NCI-H345 (cell line): Measurements from ENCODE around the gene RPLP2.

Experiments
- DNase-seq: peaks from one replicate; lab custom pipeline; 2025; lab: John Stamatoyannopoulos, UW

The RPLP2 gene

DNA sequence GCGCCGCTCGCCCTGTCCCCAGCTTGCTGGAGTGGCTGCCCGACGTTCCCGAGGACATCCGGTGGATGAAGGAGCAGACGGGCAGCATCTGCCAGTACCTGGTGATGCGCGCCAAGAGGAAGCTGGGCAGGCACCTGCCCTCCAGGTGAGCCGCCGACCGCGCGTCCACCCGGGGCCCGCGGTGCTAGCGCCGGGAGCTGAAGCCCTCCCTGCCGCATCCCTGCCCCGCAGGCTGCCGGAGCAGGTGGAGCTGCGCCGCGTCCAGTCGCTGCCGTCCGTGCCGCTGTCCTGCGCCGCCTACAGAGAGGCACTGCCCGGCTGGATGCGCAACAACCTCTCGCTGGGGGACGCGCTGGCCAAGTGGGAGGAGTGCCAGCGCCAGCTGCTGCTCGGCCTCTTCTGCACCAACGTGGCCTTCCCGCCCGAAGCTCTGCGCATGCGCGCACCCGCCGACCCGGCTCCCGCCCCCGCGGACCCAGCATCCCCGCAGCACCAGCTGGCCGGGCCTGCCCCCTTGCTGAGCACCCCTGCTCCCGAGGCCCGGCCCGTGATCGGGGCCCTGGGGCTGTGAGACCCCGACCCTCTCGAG is 14.6 kb downstream of the RPLP2 start:
- no peak for DNase-seq

GRCh38 chr11:824942-825341 is 15.2 kb downstream of the RPLP2 start:
- DNase-seq, result no peak

- DNase-seq, result no peak
These were observed 15.8 kb downstream of the RPLP2 start for GRCh38 chr11:825366-826226.

GRCh38 chr11:826227-826621 is 16.5 kb downstream of the RPLP2 start:
- DNase-seq, result no peak

GRCh38 chr11:826836-827145 is 17.0 kb downstream of the RPLP2 start:
- no peak for DNase-seq

DNA sequence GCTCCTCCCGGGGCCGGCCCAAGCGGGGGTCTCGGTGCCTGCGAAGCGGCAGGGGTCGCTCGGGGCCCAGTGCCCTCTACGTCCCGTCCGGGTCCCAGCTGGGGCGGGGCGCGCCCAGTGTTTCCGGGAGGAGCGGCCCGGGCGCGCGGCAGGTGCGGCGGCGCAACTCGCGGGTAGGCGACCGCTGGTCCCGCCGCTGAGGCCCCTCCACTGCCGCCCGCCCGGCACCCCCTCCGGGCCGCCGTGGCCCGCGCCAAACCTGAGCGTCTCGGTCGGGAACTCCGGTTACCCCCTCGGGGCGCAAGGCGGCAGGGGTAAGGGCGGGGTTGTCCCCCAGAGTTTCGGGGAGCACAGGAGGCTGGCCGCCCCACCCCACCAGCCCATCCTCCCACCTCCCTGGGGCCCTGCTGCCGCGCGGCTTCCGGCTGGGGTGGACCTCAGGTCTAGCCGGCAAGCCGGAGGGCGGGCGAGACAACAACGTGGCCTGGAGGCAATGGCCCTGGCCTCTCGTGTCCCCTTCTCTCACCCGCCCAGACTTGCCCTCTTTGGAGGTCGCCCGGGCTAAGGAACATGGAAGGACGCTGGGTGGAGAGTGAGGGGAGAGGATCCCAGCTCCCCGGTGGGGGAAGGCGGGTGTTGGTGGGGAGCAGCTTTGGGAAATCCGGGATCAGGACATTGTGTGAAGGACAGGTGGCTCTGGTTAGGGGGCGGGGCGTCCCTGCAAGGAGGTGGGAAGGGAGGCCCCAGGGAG is 17.6 kb downstream of the RPLP2 start:
- peak; percentile 40 for DNase-seq

GRCh38 chr11:827897-828192 is 18.1 kb downstream of the RPLP2 start, which contains the start of gene CRACR2B:
TSS of gene CRACR2B (plus strand) at chr11:827919. CDS start at chr11:828608, 689 bp downstream.
- no peak for DNase-seq

DNA sequence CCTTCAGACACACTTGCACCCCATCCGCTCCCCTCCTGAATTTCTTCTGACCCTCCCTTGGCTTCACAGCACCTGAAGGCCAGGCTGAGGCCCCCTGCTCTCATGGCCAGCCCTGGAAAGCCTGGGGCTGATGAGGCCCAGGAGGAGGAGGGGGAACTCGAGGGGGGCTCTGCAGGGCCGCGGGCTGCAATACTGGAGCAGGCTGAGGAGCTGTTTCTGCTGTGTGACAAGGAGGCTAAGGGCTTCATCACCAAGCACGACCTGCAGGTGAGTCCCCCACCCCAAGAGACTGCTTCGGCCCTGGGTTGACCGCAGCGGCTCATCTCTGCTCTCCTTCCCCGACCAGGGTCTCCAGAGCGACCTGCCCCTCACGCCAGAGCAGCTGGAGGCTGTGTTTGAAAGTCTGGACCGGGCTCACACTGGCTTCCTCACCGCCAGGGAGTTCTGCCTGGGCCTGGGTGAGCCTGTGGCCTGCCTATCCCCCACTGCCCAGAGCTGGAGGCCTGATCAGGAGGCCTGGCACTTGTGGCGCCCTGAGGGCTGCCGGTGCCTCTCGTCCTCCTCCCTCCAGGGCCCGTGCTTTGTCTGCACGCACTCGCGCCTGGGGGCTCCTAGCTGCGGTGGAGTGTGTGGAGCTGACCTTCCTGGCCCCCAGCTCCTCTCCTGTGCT is 18.9 kb downstream of the RPLP2 start:
- DNase-seq, result no peak

- no peak for DNase-seq
These were observed 19.5 kb downstream of the RPLP2 start for GRCh38 chr11:829176-829846.

- DNase-seq, result no peak
These were observed 20.1 kb downstream of the RPLP2 start for GRCh38 chr11:829847-830294.

- peak; percentile 88 for DNase-seq
These were observed 20.7 kb downstream of the RPLP2 start for GRCh38 chr11:830295-831117.

- no peak for DNase-seq
These were observed 21.5 kb downstream of the RPLP2 start for GRCh38 chr11:831118-831864.

- DNase-seq, result no peak
These were observed 22.3 kb downstream of the RPLP2 start for GRCh38 chr11:831961-832528.

- peak; percentile 59 for DNase-seq
These were observed 22.9 kb downstream of the RPLP2 start, which contains the start of gene CD151 for GRCh38 chr11:832529-833113. TSS of gene CD151 (plus strand) at chr11:832952. CDS start at chr11:836070, 3,118 bp downstream.

GRCh38 chr11:833114-833791 is 23.5 kb downstream of the RPLP2 start:
- peak; percentile 59 for DNase-seq

- DNase-seq, result no peak
These were observed 24.1 kb downstream of the RPLP2 start for GRCh38 chr11:833849-834311.

DNA sequence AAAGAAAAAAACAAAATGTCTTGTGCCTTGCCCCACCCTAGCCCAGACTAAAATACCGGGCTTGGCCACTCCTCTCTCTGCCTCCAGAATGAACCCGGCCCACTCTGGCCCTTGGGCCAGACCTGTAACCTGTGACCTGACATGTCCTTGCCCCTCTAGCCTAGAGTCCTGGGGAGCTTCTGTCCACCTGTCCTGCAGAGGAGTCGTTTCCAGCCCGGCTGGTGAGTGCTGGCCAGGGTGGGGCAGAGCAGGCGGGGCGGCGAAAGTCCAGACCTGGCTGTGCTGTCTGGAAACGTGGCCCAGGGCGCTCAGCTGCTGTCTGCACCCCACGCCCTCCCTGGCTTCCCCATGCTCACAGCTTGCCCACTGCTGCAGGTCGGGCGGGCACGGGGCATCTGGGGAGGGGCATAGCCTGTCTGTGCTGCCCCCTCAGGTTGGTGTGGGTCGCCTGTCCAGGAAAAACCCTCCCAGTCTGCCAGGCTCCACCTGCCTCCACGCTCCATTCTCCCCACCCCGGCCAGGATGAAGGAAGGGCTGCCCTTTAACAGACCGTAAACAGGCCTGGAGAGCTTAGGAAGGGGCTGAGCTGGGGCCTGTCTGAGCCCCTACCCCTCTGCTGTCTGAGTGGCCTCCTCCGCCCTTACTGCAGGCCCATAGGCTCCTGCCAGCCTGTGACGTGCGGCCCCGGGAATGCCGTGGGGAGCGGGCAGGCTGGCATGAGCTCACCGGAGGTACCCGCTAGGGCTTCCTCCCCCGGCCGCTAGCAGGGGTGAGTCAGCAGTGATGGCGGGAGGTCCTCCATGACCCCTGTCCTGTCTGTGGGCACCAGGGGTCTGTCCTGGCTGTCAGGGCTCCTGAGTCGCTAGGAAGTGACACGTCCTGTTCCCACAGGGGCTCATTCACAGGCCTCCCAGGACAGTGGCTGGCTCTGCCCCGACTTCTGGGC is 24.9 kb downstream of the RPLP2 start:
- no peak for DNase-seq

DNA sequence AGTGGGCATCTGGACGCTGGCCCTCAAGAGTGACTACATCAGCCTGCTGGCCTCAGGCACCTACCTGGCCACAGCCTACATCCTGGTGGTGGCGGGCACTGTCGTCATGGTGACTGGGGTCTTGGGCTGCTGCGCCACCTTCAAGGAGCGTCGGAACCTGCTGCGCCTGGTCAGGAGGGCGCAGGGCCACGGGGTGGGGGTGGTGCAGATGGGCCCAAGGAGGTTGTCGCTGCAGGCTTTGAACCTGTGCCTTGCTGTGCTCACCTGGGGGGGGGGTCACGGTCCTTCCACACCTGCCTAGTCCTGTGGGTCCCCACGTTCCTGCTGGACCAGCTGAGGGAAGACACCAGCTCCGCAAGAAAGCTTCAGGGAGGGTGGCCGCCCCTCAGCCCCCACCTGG is 26.5 kb downstream of the RPLP2 start:
- DNase-seq, result no peak
